Esophagus (tissue), 2 donors: ENCODE data around the gene RAB35. TPM values are rescaled to one million over a fixed set of nuclear protein-coding genes. Genes with fewer than 3 reads are reported as not detected.
A peak's percentile ranks its signal among the peaks of the same experiment; 100 is the strongest.

ENCODE experiments used
- H3K27ac ChIP-seq, 2 donors: one replicate each; pipeline ENCODE4 v1.5.1; 2013; ENCODE audit warnings: low read depth in 2 of 2, mild to moderate bottlenecking in 2 of 2, inconsistent platforms in 1 of 2, low read length in 1 of 2, moderate library complexity in 1 of 2
- H3K27me3 ChIP-seq, 2 donors: one replicate each; pipeline ENCODE4 v1.6.1; 2013; ENCODE audit warnings: low read length in 2 of 2, control low read depth in 1 of 2, mild to moderate bottlenecking in 1 of 2; ENCODE audit not compliant: insufficient read depth in 2 of 2, control insufficient read depth in 1 of 2
- H3K36me3 ChIP-seq, 2 donors: one replicate each; pipeline ENCODE4 v1.6.1; 2013; ENCODE audit warnings: low read length in 1 of 2; ENCODE audit not compliant: control insufficient read depth in 2 of 2, insufficient read depth in 2 of 2
- H3K4me1 ChIP-seq, 2 donors: one replicate each; pipeline ENCODE4 v1.6.1; 2013; ENCODE audit warnings: low read length in 1 of 2; ENCODE audit not compliant: control insufficient read depth in 2 of 2, insufficient read depth in 2 of 2
- H3K4me3 ChIP-seq, 2 donors: one replicate each; pipeline ENCODE4 v1.5.1; 2013; ENCODE audit warnings: low read length in 2 of 2, mild to moderate bottlenecking in 2 of 2, low read depth in 1 of 2, moderate library complexity in 1 of 2
- H3K9me3 ChIP-seq, 2 donors: one replicate each; pipeline ENCODE4 v1.6.1; 2013; ENCODE audit warnings: mild to moderate bottlenecking in 2 of 2, low read depth in 1 of 2, low read length in 1 of 2, moderate library complexity in 1 of 2; ENCODE audit not compliant: control insufficient read depth in 2 of 2, insufficient read depth in 1 of 2
- WGBS, 2 donors: extraction: QIAGEN DNeasy Blood & Tissue Kit; methylation state at CpG; one replicate each; pipeline ENCODE4 v1.1.7; 2013; 5-methylcytosine and 5-hydroxymethylcytosine counted together
- polyA plus RNA-seq, 2 donors: library from polyadenylated mRNA; stranded (reverse); fragments of 200-250 nt; gene quantifications; one replicate each; pipeline ENCODE4 v1.2.3, GENCODE V29; 2013
- donor health status: healthy with polysubstance abuse.
- donor health status: Bipolar disorder and iron deficiency.

The RAB35 gene
- polyA plus RNA-seq, 2 donors, result 33.5 to 34.3 TPM

DNA sequence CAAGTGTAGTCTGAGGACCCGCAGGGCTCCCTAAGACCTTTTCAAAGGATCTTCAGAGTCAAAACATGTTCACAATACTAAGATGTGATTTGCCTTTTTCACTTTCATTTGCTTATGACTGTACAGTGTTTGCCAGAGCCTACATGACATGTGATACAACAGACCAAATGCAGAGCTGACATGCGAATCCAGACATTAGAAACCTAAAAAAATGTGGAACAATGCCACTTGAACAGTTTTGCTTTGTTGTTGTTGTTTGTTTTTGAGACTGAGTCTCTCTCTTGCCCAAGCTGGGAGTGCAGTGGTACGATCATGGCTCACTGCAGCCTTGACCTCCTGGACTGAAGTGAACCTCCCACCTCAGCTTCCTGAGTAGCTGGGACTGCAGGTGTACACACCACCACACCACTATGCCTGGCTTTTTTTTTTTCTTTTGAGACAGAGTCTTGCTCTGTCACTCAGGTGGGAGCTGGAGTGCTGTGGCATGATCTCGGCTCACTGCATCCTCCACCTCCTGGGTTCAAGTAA is 5.3 kb upstream of the RAB35 start:
- peaks cover 0 to under 1% of the 10 kb centered on the region in 2 donors for H3K36me3 ChIP-seq
- H3K4me3 ChIP-seq, result no peak overlapping the region
- H3K27ac ChIP-seq, result no peak overlapping the region
- peaks cover 0 to 6% of the 10 kb centered on the region in 2 donors for H3K4me1 ChIP-seq
- H3K27me3 ChIP-seq, result no peaks in the 10 kb centered on the region
- 47 to 62% methylated on average over 4 of the region's 4 CpGs for WGBS, 2 donors
- no peaks in the 10 kb centered on the region for H3K9me3 ChIP-seq

DNA sequence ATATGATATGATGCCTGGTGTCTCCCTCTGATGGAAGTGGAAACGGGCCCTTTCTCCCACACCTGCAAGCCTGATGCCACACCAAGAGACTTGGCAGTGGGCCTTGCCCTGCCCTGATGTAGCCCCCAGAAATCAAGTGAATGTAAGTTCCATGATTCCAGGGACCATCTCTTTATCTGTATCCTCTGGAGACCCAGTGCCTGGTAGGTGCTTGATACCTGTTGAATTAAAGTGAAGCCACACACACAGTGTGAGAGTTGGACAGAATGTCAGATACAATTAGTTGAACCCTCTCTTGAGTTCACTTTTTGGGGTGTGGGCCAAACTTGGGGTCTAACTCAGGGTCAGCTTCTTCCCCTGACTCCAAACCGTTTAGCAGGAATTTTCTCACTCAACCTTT is 4.8 kb upstream of the RAB35 start:
- Histone ChIP-seq H3K4me3 (no peak overlapping the region), H3K36me3 (no peaks in the 10 kb centered on the region), H3K27ac (no peak overlapping the region), H3K9me3 (no peaks in the 10 kb centered on the region), H3K4me1 (peaks cover 0 to 6% of the 10 kb centered on the region in 2 donors), H3K27me3 (no peaks in the 10 kb centered on the region)
- 66 to 71% methylated on average over 2 of the region's 2 CpGs for WGBS, 2 donors

DNA sequence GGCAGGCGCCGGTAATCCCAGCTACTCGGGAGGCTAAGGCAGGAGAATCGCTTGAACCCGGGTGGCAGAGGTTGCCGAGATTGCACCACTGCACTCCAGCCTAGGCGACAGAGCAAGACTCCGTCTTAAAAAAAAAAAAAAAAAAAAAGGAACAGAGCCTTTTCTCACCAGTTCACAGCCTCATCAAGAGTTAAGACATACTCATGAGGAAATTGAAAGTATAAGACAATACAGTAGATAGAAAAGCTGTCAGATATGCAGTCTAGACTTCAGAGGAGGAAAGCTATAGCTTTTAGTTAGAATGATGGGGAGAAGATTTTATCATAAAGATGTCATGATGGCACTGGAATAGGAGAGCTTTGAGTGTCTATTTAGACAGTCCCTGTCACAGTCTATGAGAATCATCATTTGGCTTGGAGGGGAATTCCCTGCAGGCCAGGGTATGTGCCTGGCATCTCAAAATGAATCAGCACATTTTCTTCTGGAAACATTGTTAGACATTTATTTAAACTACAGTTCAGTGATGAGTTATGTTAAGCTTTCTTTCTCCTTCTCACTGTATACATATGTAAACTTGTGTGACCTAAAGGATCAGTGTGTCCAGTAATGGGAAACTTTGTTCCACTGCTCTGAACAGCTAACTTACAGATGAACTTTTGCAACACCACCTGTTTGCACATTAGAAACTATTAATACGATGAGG is 2.9 kb upstream of the RAB35 start:
- peaks cover 0 to 1% of the 10 kb centered on the region in 2 donors for H3K36me3 ChIP-seq
- no peak overlapping the region for H3K4me3 ChIP-seq
- peaks cover 0 to 15% of the 10 kb centered on the region in 2 donors for H3K4me1 ChIP-seq
- no peaks in the 10 kb centered on the region for H3K27me3 ChIP-seq
- H3K27ac ChIP-seq, result peak overlapping the region in 1 of 2 donors; percentile 53
- no peaks in the 10 kb centered on the region for H3K9me3 ChIP-seq
- WGBS, 2 donors, result 77 to 82% methylated on average over 9 of the region's 9 CpGs

DNA sequence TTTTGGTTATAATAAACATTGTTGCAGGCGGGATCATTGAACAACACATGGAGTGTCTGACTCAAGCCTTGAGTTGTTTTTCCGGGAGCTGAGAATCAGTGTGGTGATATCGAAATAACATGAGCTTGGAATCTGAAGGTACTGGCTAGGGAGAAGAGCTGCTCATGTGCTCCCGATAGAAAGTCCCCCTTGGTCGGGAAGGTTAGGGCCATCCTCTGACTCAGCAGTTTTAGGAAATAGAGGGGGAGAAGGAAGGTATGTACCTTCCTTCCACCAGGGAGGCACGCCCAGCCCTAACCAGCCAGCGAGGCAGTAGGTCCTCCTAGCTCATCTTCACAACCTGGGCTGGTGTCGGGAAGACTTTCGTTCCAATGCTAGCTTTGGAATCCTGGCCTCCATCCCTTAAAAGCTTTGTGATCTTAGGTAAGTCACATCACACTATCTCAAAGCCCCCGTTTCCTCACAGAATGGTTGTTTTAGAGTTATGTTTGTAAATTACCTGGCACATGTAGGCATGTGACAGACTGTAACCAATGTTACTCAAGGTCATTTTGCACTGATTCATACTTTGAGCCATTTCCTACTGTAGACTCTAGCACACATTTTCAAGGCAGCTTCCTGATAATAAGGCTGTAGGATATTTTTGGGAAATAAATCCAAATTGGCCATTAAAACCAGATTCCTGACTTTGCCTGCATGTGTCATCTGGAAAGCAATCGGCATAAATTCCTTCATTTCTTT is 1.9 kb upstream of the RAB35 start:
- WGBS, 2 donors, result 44 to 53% methylated on average over 11 of the region's 11 CpGs
- Histone ChIP-seq H3K4me3 (peak overlapping the region; percentile 35 to 92), H3K9me3 (no peaks in the 10 kb centered on the region), H3K27me3 (no peaks in the 10 kb centered on the region), H3K36me3 (peaks cover 0 to 7% of the 10 kb centered on the region in 2 donors), H3K4me1 (peaks cover 0 to 16% of the 10 kb centered on the region in 2 donors), H3K27ac (peak overlapping the region; percentile 35 to 91)

DNA sequence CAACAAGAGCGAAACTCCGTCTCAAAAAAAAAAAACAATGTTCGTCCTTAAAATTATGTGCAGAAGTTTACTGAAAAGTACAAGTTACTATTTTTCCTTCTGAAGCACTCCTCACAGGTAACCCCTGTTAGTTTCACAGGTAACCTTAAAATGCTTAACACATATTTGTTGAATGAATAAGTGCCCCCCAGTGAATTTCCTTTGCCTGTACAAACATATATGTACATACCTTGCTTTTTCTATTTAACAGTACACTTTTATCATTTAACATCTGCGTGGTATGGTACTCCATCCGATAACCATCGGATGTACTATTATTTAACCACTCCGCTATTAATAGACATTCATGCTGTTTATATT is 1.4 kb upstream of the RAB35 start:
- peak overlapping the region; percentile 35 to 98 for H3K27ac ChIP-seq

DNA sequence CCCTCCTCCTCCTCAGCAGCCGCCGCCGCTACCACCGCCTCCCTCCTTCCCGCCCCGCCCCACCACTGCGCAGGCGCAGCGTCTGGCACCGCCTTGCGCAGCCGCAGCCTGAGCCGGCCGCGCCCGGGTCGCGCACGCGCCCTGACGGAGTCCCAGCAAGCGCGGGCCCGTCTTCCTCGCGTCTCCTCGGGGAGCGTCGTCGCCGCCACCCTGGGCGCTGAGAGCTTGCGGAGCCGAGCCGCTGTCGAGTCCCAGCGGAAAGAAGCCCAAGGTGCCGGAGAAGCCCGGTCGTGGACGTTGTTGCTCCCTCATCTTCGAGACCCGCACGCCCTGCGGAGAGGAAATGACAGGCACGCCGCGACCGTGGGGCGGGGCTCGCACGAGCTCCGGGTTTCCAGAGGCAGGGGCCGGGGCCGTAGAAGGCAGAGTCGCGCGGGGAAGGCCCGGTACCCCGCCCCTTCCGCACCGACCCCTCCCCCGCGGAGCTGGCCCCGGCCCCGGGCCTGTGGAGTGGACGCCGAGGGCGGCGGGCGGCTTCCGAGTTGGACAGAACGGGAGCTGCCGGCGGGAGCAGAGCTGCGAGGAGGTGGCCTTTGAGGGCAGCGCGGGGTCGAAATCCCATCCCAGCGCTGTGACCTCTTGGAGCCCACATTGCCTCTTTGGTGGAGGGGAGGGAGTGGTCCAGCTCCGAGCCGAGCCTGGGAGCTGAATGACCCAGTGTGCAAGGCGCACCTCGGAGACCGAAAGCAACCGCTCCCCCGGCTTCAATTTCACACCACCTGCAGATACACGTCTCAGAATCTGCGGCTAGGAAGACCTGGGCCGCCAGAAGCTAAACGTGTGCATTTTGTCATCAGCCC is 469 bp upstream of the RAB35 start:
- H3K4me3 ChIP-seq, result peak overlapping the region; percentile 80 to 92

More for the DNA sequence above, 1.4 kb upstream of the RAB35 start:
- Histone ChIP-seq H3K4me1 (peaks cover 0 to 14% of the 10 kb centered on the region in 2 donors), H3K36me3 (peaks cover 0 to 7% of the 10 kb centered on the region in 2 donors), H3K27me3 (no peaks in the 10 kb centered on the region), H3K9me3 (no peaks in the 10 kb centered on the region), H3K4me3 (peak overlapping the region; percentile 80 to 92)
- 20 to 26% methylated on average over 7 of the region's 7 CpGs for WGBS, 2 donors

DNA sequence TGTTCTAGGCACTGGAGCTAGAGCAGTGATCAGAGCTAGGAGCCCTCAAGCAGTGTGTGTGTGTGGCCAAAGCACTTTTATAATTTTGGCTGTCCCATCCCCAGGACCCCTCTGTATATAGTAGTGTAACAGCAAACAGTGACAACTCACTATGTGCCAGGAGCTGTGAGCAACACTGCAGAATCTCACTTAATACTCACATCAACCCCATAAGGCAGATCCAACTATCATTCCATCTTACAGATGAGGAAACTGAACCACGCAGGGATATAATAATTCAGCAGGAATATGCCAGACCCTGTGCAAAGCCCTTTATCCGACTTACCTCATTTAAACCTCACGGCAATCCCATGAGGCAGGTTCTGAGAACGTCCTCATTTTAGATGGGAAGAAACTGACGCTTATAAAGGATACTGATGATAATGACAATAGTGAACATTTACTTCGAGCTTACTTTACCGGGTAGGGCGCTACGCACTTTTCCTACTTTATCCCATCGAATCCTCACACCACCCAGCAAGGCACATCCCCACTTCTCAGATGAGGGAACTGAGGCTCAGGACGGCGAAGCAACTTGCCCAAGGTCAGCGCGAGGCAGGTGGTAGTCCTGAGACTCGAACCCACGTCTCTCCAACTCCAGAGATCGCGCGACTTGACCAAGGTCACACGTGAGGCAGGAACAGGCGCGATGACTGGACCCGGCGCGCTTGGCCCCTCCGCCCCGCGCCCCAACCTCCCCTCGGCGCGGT is 687 bp downstream of the RAB35 start:
- H3K4me3 ChIP-seq, result peak overlapping the region; percentile 80 to 92
- H3K27me3 ChIP-seq, result no peaks in the 10 kb centered on the region
- peak overlapping the region; percentile 98 for H3K27ac ChIP-seq
- peaks cover 0 to 7% of the 10 kb centered on the region in 2 donors for H3K36me3 ChIP-seq
- 13 to 16% methylated on average over 27 to 31 of the region's 31 CpGs for WGBS, 2 donors
- peaks cover 3 to 14% of the 10 kb centered on the region in 2 donors for H3K4me1 ChIP-seq
- no peaks in the 10 kb centered on the region for H3K9me3 ChIP-seq

More for the DNA sequence above, 469 bp upstream of the RAB35 start:
- no peaks in the 10 kb centered on the region for H3K9me3 ChIP-seq
- peaks cover 0 to 7% of the 10 kb centered on the region in 2 donors for H3K36me3 ChIP-seq
- WGBS, 2 donors, result 0% methylated on average over 84 to 91 of the region's 91 CpGs
- H3K4me1 ChIP-seq, result peaks cover 0 to 14% of the 10 kb centered on the region in 2 donors
- no peaks in the 10 kb centered on the region for H3K27me3 ChIP-seq
- peak overlapping the region; percentile 98 for H3K27ac ChIP-seq

DNA sequence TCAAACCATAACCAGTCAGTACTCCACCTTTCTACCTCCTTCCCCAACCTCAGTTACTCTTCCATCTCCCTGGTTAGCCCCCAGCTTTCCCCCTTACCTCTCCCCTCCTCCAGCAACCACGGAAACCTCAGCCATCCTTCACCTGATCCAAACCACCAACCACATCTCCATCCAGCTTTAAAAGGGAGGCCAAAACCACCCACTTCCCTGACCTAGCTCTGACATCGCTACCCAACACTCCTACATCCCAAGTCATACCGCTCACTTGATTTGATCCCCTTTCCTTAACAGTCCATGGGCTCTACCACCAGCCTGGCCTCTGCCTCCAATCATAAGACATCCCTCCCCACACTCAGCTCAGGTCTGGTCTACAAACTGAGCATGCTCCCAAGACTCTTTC is 1.5 kb downstream of the RAB35 start:
- Histone ChIP-seq H3K4me3 (peak overlapping the region; percentile 80 to 92), H3K36me3 (peaks cover 0 to 7% of the 10 kb centered on the region in 2 donors), H3K9me3 (no peaks in the 10 kb centered on the region), H3K27ac (peak overlapping the region in 1 of 2 donors; percentile 98), H3K27me3 (no peaks in the 10 kb centered on the region), H3K4me1 (peaks cover 3 to 14% of the 10 kb centered on the region in 2 donors)
- WGBS, 2 donors, result 68 to 78% methylated on average over 3 of the region's 3 CpGs
